HG02588 (cell line): ENCODE results near the gene ETF1.

ENCODE experiments used
- ATAC-seq: cut with Tn5 transposase; IDR thresholded peaks from one replicate; pipeline ENCODE4 v1.9.1; 2021; ENCODE audit warnings: mild to moderate bottlenecking, moderate library complexity; ENCODE audit not compliant: unreplicated experiment

The ETF1 gene

DNA sequence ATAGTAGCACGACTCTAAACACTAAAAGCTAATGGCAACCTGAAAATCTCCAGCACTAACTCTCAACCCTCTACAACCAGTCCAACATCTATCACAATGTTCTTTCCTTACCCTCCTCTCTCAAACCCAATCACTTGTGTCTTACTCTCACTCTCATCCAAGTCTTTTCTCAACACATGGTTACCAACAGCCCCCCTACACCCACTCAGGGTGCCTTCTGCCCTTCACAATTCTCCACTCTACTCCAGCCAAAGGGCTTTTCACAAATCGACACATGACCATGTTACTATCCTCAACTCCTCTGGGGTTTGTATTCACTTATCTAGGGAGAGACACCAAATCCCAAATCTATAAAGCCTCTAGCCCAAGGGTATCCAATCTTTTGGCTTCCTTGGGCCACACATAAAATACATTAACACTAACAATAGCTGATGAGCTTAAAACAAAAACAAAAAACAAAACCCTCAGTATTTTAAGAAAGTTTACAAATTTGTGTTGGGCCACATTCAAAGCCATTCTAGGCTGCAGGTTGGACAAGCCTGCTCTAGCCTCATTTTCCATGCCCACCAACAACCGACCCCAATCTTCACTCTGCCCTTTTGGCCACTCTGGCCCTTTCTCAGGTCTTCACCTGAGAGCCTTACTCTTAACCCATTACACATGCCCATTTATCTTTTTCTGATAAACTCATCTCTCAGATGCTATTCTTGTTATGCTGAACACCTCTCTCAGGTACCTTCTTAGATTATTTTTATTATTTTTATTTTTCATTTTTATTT, 20.5 kb upstream of the ETF1 start:
- no peak for ATAC-seq

DNA sequence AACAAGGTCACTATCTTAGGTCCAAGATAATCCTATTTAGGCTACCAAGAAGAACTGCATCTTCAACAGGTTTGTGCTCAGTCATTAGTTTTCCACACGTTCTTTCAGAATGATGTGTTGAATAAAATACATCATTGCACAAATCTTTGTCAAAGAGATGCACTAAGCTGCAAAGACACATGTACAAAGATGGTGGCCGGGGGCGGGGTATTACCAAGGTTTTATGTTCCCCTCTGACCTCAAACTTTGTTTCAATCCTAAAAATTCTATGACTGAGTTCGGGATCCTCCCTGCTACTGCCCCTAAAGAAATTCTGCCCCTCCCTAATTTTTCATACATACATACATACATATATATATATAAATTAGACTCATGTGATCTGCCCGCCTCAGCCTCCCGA, 17.9 kb upstream of the ETF1 start:
- ATAC-seq = no peak

DNA sequence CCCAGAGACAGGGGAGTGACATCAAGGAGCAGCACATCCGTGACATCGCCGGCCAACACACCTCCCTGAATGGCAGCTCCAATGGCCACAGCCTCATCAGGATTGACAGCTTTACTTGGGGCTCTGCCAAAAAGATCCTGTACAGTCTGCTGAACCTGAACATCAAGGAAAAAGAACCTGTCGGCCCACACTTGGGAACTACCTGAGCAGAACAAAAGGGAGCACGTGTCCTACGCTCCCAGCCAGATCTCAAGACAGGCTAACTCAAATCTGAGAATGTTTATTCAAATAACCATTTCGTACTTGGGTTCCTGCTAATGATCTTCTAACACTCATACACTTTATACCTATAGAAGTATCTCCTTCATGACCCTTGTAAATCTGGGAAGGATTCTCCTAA, 16.9 kb upstream of the ETF1 start:
- no peak for ATAC-seq

DNA sequence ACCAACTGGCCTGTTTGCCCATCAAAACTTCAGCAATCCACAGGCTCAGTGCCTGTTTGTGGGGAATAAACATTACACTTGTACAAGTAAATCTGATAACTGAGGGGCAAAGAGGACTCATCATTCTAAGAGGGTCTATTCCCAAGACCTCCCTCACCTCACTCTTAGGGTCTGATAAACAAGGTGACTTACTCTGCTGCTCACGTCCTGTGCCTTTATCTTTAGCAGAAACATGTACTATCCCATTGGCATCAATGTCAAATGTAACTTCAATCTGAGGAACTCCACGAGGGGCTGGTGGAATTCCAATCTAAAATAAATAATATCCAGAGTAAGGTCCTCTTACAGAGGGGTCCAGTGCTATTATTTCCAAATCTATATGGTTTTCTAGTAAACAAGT, 14.6 kb upstream of the ETF1 start:
- ATAC-seq = no peak

DNA sequence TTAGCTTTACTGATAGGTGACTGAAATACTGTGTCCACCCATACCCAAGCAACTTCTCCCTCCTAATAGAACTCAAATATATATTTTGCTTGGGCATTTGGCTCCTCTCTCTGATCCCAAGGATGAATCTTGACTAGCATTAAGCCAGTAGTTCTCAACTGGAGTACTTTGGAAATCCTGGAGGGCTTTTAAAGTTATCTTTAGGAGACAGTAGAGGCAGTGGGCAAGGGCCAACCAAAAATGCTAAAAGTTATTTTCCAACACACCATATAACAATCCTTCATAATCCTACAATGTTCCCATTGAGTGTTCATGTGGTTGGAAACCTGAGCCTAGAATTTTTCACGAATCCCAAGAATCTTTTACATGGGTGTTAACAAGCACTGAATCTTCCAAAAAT, 11.1 kb upstream of the ETF1 start:
- ATAC-seq = no peak

- no peak for ATAC-seq
These were observed 10.5 kb upstream of the ETF1 start for GRCh38 chr5:138553437-138554095.

DNA sequence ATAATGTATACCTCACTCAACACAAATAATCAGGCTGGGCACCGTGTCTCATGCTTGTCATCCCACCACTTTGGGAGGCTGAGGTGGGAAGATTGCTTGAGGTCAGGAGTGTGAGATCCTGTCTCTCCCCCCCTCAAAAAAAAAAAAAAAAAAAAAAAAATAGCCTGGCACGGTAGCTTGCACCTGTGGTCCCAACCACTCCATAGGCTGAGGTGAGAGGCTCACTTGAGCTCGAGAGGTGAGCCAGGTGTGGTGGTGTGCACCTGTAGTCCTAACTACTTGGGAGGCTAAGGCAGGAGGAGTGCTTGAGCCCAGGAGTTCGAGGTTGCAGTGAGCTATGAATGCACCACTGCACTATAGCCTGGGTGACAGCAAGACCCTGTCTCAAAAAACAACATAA, 9.6 kb upstream of the ETF1 start:
- no peak for ATAC-seq

DNA sequence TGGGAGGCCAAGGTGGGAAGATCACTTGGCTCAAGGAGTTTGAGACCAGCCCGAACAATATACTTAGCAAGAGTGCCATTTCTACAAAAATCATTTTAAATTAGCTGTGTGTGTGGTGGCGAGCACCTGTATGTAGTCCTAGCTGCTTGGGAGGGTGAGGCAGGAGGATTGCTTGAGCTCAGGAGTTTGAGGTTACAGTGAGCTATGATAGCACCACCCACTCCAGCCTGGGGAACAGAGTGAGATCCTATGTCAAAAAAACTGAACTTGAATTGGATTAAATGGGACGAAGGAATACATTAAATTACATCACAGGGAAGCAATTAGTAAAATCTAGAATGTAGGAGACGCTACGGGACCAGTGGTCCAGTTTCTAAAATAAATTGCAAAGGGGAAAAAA, 6.4 kb upstream of the ETF1 start:
- no peak for ATAC-seq

- ATAC-seq = no peak
These were observed 3.0 kb upstream of the ETF1 start for GRCh38 chr5:138545919-138546562.

DNA sequence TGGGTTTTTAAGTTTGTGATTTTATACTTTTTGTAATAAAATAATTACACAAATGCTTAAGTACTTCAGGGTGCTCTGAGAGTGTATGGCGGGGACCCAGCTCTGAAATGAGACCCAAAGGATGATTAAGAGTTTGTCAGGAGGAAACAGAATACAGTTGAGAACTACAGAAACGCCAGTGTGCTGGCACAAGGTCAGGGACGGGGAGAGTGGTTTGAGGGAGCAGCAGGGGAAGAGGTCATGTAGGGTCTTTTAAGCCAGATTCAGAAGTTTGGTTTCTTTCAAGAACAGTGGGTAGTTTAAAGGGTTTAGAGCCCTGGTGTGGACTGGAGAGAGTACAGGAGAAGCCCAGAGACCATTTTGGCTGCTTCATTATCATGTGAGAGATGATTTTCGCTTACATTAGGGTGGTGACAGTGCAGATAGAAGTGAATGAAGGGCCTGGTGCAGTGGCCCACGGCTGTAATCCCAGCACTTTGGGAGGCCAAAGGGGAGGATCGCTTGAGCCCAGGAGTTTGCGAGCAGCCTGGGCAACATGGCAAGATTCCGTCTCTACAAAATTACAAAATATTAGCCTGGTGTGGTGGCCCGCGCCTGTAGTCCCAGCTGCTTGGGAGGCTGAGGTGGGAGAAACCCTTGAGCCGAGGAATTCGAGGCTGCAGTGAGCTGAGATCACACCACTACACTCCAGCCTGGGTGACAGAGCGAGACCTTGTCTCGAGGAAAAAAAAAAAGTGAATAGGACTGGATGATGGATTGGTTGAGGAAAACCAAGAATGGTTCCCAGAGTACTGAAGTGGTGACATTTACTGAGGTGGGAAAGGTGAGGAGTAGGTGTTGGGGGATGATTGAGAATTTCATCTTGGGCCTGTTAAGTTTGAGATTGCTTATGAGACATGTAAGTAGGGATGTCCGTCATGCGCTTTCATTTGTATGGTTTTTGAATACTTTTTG, 1.4 kb upstream of the ETF1 start:
- ATAC-seq = no peak

DNA sequence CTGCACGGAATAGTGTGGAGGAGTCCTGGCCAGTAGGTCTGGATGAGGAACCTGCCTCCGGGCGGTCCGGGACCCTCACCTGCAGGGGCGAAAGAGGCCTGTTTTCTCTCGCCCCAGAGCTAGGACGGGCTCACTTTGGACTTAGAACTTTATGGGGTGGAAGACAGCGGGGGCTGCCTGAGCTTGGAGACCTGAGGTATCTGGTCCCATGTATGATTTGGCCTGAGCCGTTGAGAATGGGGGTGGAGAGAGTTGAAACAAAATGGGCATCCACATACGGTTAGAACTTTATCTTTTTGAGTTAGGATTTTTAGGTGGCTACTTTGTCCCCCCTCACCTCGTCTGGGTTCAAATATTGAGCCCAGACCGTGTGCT, 681 bp upstream of the ETF1 start:
- ATAC-seq = peak; percentile 38

DNA sequence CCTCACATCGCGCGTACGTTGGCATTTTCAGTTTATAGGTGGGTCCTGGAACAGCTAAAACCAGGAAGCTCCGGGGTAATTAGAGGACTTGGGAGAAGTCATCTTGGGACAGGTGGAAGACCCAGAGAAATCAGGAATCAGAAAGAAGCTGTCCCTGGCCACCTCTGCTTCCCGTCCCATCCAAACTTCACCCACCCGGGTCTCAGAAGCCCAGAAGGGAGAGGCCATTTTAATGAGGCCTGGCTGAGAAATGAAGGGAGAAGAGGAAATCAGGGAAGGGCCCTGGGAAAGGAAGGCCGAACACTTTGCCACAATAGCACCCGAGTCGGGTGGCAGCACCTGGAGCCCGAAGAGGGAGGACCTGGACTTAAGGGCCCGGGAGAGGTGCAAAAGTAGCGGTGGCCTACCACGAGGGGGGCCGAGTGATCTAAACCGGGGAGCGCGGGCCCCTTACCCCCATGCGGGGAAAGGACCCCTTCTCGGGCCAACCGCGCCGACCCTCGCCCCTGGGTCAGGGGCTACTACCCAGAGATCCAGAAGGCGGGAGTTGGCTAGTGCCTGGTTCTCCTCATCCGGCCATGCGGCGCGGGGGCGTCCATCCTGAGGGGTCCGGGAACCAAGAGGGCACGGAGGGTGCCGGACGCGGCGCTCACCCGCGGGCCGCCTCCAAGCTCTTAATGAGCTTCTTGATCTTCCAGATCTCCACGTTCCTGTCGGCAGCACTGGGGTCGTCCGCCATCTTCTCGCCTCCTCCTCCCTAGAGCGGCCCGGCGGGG, 668 bp downstream of the ETF1 start:
- no peak for ATAC-seq

DNA sequence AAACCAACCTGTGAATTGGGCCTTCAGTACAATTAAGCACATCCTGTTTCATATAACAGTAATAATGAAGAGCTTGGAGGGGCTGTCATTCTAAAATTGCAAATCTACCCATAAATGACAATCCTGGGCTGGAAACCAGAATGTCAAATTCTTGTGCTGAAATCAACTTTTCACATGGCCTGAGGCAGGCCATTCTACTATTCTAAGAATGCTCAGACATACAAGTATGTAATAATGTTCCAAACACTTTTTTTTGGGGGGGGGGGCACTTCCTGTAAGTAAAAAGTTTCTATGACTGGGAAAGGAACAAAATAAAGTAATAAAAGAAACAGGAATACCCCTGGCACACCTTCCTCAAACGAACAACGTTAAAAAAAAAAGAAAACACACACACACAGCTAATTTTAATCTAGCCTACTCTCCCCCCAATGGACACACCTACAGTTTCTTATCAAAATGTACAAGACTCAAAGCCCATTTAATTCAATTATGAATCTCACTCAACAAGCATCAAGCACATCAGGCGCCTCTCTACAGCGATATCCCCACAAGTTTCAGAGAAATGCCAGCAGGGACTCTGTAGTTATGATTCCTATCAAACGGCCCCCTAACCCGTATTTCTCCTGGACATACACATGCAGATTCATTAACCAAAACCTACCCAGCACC, 1.4 kb downstream of the ETF1 start:
- no peak for ATAC-seq

DNA sequence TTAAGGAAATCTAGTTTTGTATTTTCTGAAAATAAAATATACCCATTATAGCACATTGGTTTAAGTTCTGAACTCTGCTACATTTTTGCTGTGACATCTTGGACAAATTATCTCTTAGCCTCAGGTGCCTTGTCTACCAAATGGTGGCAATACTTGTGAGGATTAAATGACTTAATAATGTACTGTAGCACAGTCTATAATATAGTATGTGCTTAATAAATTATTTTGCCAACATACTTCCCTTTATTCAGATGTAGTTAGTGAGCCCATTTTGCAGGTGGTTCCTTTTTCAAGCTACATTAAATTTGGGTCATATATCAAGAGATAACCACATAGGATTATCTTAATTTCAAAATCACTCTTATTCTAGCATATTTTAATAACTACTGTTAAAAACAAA, 3.2 kb downstream of the ETF1 start:
- no peak for ATAC-seq

DNA sequence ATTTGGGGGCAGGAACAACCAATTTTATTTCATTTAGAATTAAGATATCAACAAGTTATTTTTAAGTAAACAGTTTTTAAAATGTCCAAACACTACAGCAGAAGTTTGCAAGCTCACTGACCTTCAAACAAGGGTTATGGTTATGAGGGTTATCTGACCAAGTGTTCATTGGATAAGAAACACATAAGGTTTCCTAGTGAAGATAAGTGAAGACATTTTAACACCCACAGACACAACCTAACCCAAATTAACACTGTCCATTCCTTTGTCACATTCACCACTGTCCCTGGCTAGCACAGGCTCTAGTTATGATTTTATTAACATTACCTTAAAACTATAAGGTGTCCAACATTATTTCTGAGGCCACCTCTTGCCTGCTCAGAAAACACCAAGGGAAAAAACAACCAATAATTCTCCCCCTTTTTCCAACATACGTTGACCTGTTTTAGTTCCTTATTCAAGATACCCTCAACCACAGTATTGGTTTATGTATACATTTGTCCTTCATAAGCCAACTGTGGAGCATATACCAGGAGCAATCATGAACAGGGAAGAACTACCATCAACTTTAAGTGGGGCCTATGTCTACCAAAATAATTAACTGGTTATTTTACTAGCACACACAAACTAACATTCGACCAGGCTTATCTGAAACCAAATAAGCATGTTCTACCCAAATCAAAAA, 4.0 kb downstream of the ETF1 start:
- ATAC-seq = no peak

DNA sequence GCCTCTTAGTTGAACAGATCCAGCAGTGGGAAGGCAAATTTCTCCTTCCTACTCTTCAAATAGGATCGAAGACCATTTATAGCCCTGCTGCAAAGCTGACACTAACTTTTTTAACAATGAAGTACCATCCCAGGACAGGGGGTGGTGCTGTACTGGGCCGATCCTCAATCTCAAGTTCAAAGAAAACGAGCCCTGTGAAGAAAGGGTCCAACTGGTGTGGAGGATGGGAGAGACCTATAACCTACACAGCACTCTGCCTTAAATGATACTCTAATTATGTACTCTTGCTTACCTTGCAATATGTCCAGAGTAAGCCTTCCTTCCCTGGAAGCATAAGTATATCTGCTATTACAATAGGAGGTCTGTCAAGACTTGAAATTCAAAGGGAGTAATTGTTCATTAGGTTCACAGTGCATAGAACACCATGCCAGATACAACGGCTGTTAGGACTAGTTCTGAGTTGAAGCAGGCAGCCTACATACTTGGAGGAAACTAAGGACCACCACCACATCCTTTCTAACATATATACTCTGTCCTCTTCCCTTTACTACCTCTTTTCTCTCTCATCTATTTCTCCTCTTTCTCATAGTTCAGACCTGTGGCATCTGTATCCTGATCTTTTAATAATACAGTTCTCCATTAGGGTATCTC, 6.2 kb downstream of the ETF1 start:
- ATAC-seq = no peak

DNA sequence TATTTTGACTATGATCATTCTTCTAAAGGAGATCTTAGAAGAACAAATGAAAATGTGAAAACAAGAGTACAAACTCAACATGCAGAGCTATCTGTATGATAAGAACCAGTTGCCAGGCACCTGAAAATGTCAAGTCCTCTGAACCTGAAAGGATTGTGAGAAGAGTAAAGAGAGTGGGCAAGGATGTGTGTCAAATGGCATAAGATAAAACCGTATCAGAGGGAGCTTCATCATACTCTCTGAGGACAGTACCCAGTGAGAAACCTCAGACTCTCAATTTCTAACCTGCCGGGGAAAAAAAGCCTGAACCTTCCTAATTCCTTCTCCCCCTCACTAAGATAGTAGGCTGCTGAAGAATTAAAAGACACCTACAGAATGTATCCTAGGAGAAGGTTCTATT, 6.8 kb downstream of the ETF1 start:
- no peak for ATAC-seq

DNA sequence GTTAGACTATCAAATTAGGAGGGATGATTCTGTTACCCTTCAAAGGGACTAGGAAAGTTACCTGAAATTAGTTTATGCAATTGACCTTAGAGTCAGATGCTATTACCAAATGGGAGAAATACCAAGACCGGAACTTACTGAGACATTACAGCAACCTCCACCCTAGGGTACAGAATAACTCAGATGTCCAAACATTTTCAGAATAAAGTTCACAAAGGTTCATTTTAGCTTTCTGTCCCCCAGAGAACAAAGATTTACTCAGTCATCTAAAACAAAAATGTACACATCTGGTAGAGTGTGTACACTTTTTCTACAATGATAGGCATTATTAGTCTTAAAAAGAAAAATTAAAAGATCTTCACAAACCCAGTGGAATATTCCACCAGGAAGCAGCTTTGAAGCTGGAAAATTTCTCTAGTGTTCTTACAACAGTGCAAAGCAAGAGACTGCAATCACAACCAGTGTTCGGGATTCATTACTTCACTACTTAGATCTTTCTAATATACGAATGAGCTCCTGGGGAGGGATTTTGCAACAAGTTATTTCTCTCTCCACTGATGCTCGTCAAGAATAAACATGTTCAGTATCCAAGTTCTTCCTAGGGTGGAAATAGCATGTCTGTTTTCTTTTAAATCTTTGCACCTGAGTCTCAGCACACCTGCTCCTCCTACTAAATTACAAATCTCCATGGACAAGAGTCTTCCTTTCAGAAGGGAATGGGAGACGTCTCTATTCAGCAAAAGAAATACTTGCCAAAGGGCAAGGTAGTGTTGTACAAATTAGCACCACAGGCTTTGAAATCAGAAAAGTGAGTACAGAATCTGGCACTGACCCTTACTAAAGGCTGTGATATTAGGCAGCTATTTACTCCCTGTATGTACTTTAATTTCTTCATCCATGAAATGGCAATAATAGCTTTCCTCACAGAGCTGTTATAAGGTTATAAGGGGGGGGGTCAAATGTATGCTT, 8.8 kb downstream of the ETF1 start:
- no peak for ATAC-seq
